ENCODE data around the gene EEF1AKMT4. TPM values are rescaled to one million over a fixed set of nuclear protein-coding genes. Genes with fewer than 3 reads are reported as not detected.

Gene EEF1AKMT4
- total and polyA plus RNA-seq, 2 of the 8 experiments (the other 6 are each of a cell fraction or from before 2014, with no cell fraction given) = 9.3 to 30.1 TPM

DNA sequence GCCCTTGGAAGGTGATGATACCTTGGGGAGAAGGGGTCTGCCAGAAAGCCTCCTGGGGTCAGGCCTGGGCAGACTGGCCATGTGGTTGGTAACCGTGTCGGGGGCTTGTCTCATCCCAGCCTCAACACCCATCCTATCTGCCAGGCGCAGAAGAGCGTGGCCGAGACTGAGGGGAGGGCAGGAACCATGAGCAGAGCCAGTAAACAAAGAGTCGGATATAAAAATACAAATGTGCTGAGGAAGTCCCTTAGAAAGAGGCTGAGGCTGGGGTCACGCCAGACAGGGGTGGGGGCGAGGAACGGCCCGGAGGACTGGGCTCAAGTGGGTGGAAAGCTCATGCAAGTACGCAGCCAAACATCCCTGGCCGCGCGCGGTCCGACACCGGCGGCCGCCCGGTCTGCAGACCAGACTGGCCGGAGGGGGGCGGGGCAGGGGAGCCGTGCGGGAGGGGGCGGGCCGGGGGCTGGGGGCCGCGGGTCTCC is 10.0 kb downstream of the EEF1AKMT4 start (continued):
- TF ChIP-seq MAFK (IDR thresholded peaks at IDR 0.05; ENCODE audit: low read depth, low read length) (no peak), CREB1 (IDR thresholded peaks at IDR 0.05) (no peak), EGR1 (IDR thresholded peaks at IDR 0.05; ENCODE audit: borderline replicate concordance, low read depth, low read length) (no peak), RAD21 (IDR thresholded peaks at IDR 0.05 in 1 of 2, conservative IDR thresholded peaks at IDR 0.05 in 1 of 2; ENCODE audit: low read depth in 2 of 2, low read length in 2 of 2) (no peak), CBX5 (IDR thresholded peaks at IDR 0.05; ENCODE audit: low read depth, low read length) (no peak), SIX5 (IDR thresholded peaks at IDR 0.05; ENCODE audit: low read depth, low read length) (no peak), POLR2AphosphoS5 (IDR thresholded peaks at IDR 0.05; ENCODE audit: low read depth, low read length) (no peak), ASH2L (IDR thresholded peaks at IDR 0.05; ENCODE audit: low read length) (no peak), SP4 (IDR thresholded peaks at IDR 0.05; ENCODE audit: low read length) (no peak)

Data from H1 (cell line).